Measurements from ENCODE around the gene FHL3. TPM values are rescaled to one million over a fixed set of nuclear protein-coding genes. Genes with fewer than 3 reads are reported as not detected.

FHL3 gene
- polyA plus RNA-seq, 3 donors: 11.0 to 16.3 (median 14.1) TPM

GRCh38 chr1:38021969-38022368 lies 16.7 kb upstream of the FHL3 start:
- no peak overlapping the region for H3K27ac ChIP-seq (ENCODE audit: low read depth, low read length)
- 85 to 96% (median 94%) methylated on average over 5 of the region's 5 CpGs for WGBS, 3 donors

GRCh38 chr1:38020396-38020795 lies 15.1 kb upstream of the FHL3 start:
- H3K27ac ChIP-seq (ENCODE audit: low read depth, low read length): no peak overlapping the region
- 97 to 99% (median 97%) methylated on average over 2 of the region's 2 CpGs for WGBS, 3 donors

GRCh38 chr1:38018864-38019343 lies 13.6 kb upstream of the FHL3 start:
- H3K27ac ChIP-seq (ENCODE audit: low read depth, low read length): no peak overlapping the region

GRCh38 chr1:38015978-38016725 lies 10.8 kb upstream of the FHL3 start:
- H3K27ac ChIP-seq (ENCODE audit: low read depth, low read length): no peak overlapping the region
- WGBS, 3 donors: 48 to 55% (median 53%) methylated on average over 6 of the region's 6 CpGs

More at GRCh38 chr1:38018864-38019343, 13.6 kb upstream of the FHL3 start:
- 70 to 74% (median 72%) methylated on average over 6 of the region's 6 CpGs for WGBS, 3 donors

- H3K27ac ChIP-seq (ENCODE audit: low read depth, low read length): no peak overlapping the region
- WGBS, 3 donors: 79 to 83% (median 79%) methylated on average over 11 of the region's 11 CpGs
These were observed 9.6 kb upstream of the FHL3 start for GRCh38 chr1:38014724-38015424.

- no peak overlapping the region for H3K27ac ChIP-seq (ENCODE audit: low read depth, low read length)
- WGBS, 3 donors: 42 to 52% (median 47%) methylated on average over 4 of the region's 4 CpGs
These were observed 8.9 kb upstream of the FHL3 start for GRCh38 chr1:38014171-38014570.

GRCh38 chr1:38013227-38013622 lies 7.9 kb upstream of the FHL3 start:
- peak overlapping the region; percentile 35 for H3K27ac ChIP-seq (ENCODE audit: low read depth, low read length)
- 5 to 13% (median 11%) methylated on average over 4 of the region's 4 CpGs for WGBS, 3 donors

GRCh38 chr1:38012363-38013226 lies 7.3 kb upstream of the FHL3 start, which contains the start of gene UTP11:
Gene UTP11, plus strand, starts transcription at chr1:38012734. Its CDS starts 69 bp downstream, at chr1:38012803.
- 1 to 2% (median 1%) methylated on average over 49 of the region's 49 CpGs for WGBS, 3 donors
- peak within 1 kb of the TSS; percentile 35 for H3K27ac ChIP-seq (ENCODE audit: low read depth, low read length)

GRCh38 chr1:38009841-38010180 lies 4.5 kb upstream of the FHL3 start:
- 75 to 86% (median 76%) methylated on average over 6 of the region's 6 CpGs for WGBS, 3 donors
- H3K27ac ChIP-seq (ENCODE audit: low read depth, low read length): no peak overlapping the region

GRCh38 chr1:38009088-38009840 lies 4.0 kb upstream of the FHL3 start:
- 68 to 75% (median 73%) methylated on average over 8 of the region's 8 CpGs for WGBS, 3 donors
- no peak overlapping the region for H3K27ac ChIP-seq (ENCODE audit: low read depth, low read length)

GRCh38 chr1:38006008-38006828 lies 904 bp upstream of the FHL3 start:
- WGBS, 3 donors: 55 to 72% (median 60%) methylated on average over 12 of the region's 12 CpGs
- no peak overlapping the region for H3K27ac ChIP-seq (ENCODE audit: low read depth, low read length)

- no peak overlapping the region for H3K27ac ChIP-seq (ENCODE audit: low read depth, low read length)
- WGBS, 3 donors: 5 to 19% (median 5%) methylated on average over 26 of the region's 26 CpGs
These were observed 818 bp downstream of the FHL3 start for GRCh38 chr1:38004284-38005108.

GRCh38 chr1:38003261-38004250 lies 1.8 kb downstream of the FHL3 start:
- WGBS, 3 donors: 56 to 89% (median 70%) methylated on average over 8 of the region's 8 CpGs
- no peak overlapping the region for H3K27ac ChIP-seq (ENCODE audit: low read depth, low read length)

GRCh38 chr1:38000529-38001455 lies 4.5 kb downstream of the FHL3 start:
- peak overlapping the region; percentile 67 for H3K27ac ChIP-seq (ENCODE audit: low read depth, low read length)
- 37 to 61% (median 43%) methylated on average over 13 of the region's 13 CpGs for WGBS, 3 donors

GRCh38 chr1:38000233-38000528 lies 5.1 kb downstream of the FHL3 start:
- 30 to 69% (median 32%) methylated on average over 2 of the region's 2 CpGs for WGBS, 3 donors
- H3K27ac ChIP-seq (ENCODE audit: low read depth, low read length): no peak overlapping the region
